HCT116 (cell line): ENCODE data around the gene GFPT1. TPM values are rescaled to one million over a fixed set of nuclear protein-coding genes. Genes with fewer than 3 reads are reported as not detected.
"Not testable (repeated sequence)": the region's sequence is repeated elsewhere in the genome, so short reads cannot be mapped to it uniquely, and the experiment has no call there.

Source experiments
- ATAC-seq: fragments of 200-7000 bp; cut with Tn5 transposase; 2 replicates; pipeline ENCODE4 v1.9.1; 2020; ENCODE audit warnings: mild to moderate bottlenecking, moderate library complexity
- BruUV-seq: library from RNA; stranded (reverse); fragments of 400-500 nt; replicated peaks from 2 replicates; lab custom pipeline; 2021; lab: Mats Ljungman, UMichigan
- CTCF ChIA-PET: fragments of 300-600 bp; sonication (Branson Sonifier 250); formaldehyde crosslinking; loops from one replicate; lab custom pipeline; 2021; ENCODE audit warnings: antibody characterized with exemption; lab: Charles Lee
- POLR2A ChIA-PET: fragments of 300-600, 350-600 bp; sonication (Branson Sonifier 250); formaldehyde crosslinking; loops from one replicate; lab custom pipeline; 2021; ENCODE audit warnings: antibody characterized with exemption; lab: Charles Lee
- RAD21 ChIA-PET, 2 experiments: fragments of 300-600 bp; sonication (Branson Sonifier 250); formaldehyde crosslinking; loops; one replicate each; lab custom pipeline; 2023; ENCODE audit warnings: low total read pairs in 2 of 2; ENCODE audit not compliant: uncharacterized antibody in 2 of 2, unreplicated experiment in 2 of 2, low non-redundant PET in 1 of 2; lab: Charles Lee
- DNase-seq: peaks from one replicate; pipeline ENCODE4 v3.0.0-alpha.2; 2010; ENCODE audit warnings: low read depth, low spot score
- H2AFZ ChIP-seq: fragments of 200-600 bp; shearing (Covaris generic), sonication (generic); 2 replicates; pipeline ENCODE4 v1.6.1; 2017; ENCODE audit warnings: low read depth, mixed run types, mixed read lengths, antibody characterized with exemption, low read length; ENCODE audit not compliant: poor library complexity, severe bottlenecking
- H3K27ac ChIP-seq: 2 replicates; pipeline ENCODE4 v1.5.1; 2012; ENCODE audit warnings: low read depth, low read length
- H3K27me3 ChIP-seq: fragments of 200-600 bp; sonication (generic); 2 replicates; pipeline ENCODE4 v1.6.1; 2016; ENCODE audit warnings: mixed run types, low read length, mixed read lengths; ENCODE audit not compliant: insufficient read depth
- H3K36me3 ChIP-seq, 2 experiments: fragments of 200-500 bp in 1 of 2; fragments of 200-600 bp in 1 of 2; sonication (Bioruptor generic) in 1 of 2; sonication (generic) in 1 of 2; 2 replicates each; pipeline versions ENCODE4 v1.5.1 to v1.6.1; 2014 to 2016; ENCODE audit warnings: low read length in 2 of 2, inconsistent platforms in 1 of 2, mixed read lengths in 1 of 2, mixed run types in 1 of 2; ENCODE audit not compliant: insufficient read depth in 2 of 2, control insufficient read depth in 1 of 2
- H3K4me1 ChIP-seq, 2 experiments: fragments of 200-600 bp in 1 of 2; sonication (generic) in 1 of 2; 2 replicates each; pipeline versions ENCODE4 v1.5.1 to v1.6.1; 2012 to 2017; ENCODE audit warnings: low read length in 2 of 2, inconsistent platforms in 1 of 2, mild to moderate bottlenecking in 1 of 2, mixed read lengths in 1 of 2, mixed run types in 1 of 2, moderate library complexity in 1 of 2; ENCODE audit not compliant: insufficient read depth in 2 of 2, control insufficient read depth in 1 of 2
- H3K4me2 ChIP-seq: fragments of 200-600 bp; sonication (generic); 2 replicates; pipeline ENCODE4 v1.6.1; 2017; ENCODE audit warnings: mixed run types, low read length, mixed read lengths
- H3K4me3 ChIP-seq, 2 experiments: fragments of 200-600 bp in 1 of 2; sonication (generic) in 1 of 2; replicated peaks in 1 of 2; 2 replicates each; pipeline ENCODE4 v1.5.1; 2011 to 2016; ENCODE audit warnings: low read length in 2 of 2, control low read depth in 1 of 2, low read depth in 1 of 2, mild to moderate bottlenecking in 1 of 2, mixed read lengths in 1 of 2, mixed run types in 1 of 2
- H3K79me2 ChIP-seq: fragments of 200-600 bp; sonication (generic); 2 replicates; pipeline ENCODE4 v1.6.1; 2017; ENCODE audit warnings: mild to moderate bottlenecking, mixed run types, low read length, moderate library complexity, mixed read lengths; ENCODE audit not compliant: insufficient read depth
- H3K9ac ChIP-seq: fragments of 200-600 bp; sonication (generic); 2 replicates; pipeline ENCODE4 v1.6.1; 2016; ENCODE audit warnings: low read length, mixed read lengths
- H3K9me2 ChIP-seq: fragments of 200-600 bp; sonication (generic), shearing (Covaris generic); 2 replicates; pipeline ENCODE4 v1.6.1; 2017; ENCODE audit warnings: mixed run types, mild to moderate bottlenecking, moderate library complexity; ENCODE audit not compliant: insufficient read depth
- H3K9me3 ChIP-seq, 2 experiments: fragments of 200-500 bp in 1 of 2; fragments of 200-600 bp in 1 of 2; sonication (Bioruptor generic) in 1 of 2; sonication (generic) in 1 of 2; 2 replicates each; pipeline ENCODE4 v1.6.1; 2014 to 2017; ENCODE audit warnings: low read length in 2 of 2, mixed read lengths in 2 of 2, inconsistent platforms in 1 of 2, low read depth in 1 of 2, mild to moderate bottlenecking in 1 of 2, mixed run types in 1 of 2, moderate library complexity in 1 of 2; ENCODE audit not compliant: control insufficient read depth in 1 of 2, insufficient read depth in 1 of 2
- H4K20me1 ChIP-seq: fragments of 200-600 bp; sonication (generic), shearing (Covaris generic); 2 replicates; pipeline ENCODE4 v1.6.1; 2017; ENCODE audit warnings: mixed run types, mild to moderate bottlenecking, moderate library complexity; ENCODE audit not compliant: insufficient read depth
- ATF3 ChIP-seq: IDR thresholded peaks from 2 replicates; pipeline ENCODE4 v1.6.1; 2012
- CBX3 ChIP-seq: IDR thresholded peaks from 2 replicates; pipeline ENCODE4 v1.6.1; 2012; ENCODE audit warnings: low read depth
- CEBPB ChIP-seq: IDR thresholded peaks from 2 replicates; pipeline ENCODE4 v1.6.1; 2012; ENCODE audit warnings: low read depth
- EZH2 ChIP-seq: fragments of 200-600 bp; sonication (generic); IDR thresholded peaks from 2 replicates; pipeline ENCODE4 v1.6.1; 2017; ENCODE audit warnings: antibody characterized with exemption, mixed run types
- EZH2phosphoT487 ChIP-seq: fragments of 200-600 bp; IDR thresholded peaks from 2 replicates; pipeline ENCODE4 v1.6.1; 2018; ENCODE audit warnings: antibody characterized with exemption, borderline replicate concordance
- JUND ChIP-seq: IDR thresholded peaks from 2 replicates; pipeline ENCODE4 v1.6.1; 2012
- POLR2A ChIP-seq: IDR thresholded peaks from 2 replicates; pipeline ENCODE4 v1.7.0; 2011; ENCODE audit warnings: borderline replicate concordance; ENCODE audit not compliant: insufficient read depth, insufficient read length; ENCODE audit errors: extremely low read depth
- REST ChIP-seq: IDR thresholded peaks from 2 replicates; pipeline ENCODE4 v1.6.1; 2012; ENCODE audit warnings: low read depth
- SP1 ChIP-seq: IDR thresholded peaks from 2 replicates; pipeline ENCODE4 v1.6.1; 2012; ENCODE audit warnings: low read depth
- TCF7L2 ChIP-seq: IDR thresholded peaks from 2 replicates; pipeline ENCODE4 v1.7.0; 2011; ENCODE audit warnings: borderline replicate concordance, inconsistent platforms; ENCODE audit not compliant: insufficient read depth, insufficient read length; ENCODE audit errors: extremely low read depth
- ZFX ChIP-seq: fragments of 450-650 bp; IDR thresholded peaks from 2 replicates; pipeline ENCODE4 v1.6.1; 2017
- ZNF274 ChIP-seq: fragments of 200-500 bp; sonication (Bioruptor generic); IDR thresholded peaks from 2 replicates; pipeline ENCODE4 v1.6.1; 2014; ENCODE audit warnings: mild to moderate bottlenecking, low read depth, low read length, inconsistent platforms
- intact Hi-C: fragments of 100-400 bp; cut with micrococcal nuclease; formaldehyde crosslinking; loops from 2 replicates; pipeline ENCODE4 v1.10.0; 2022
- total RNA-seq: library from RNA; stranded (reverse); gene quantifications from one replicate; pipeline ENCODE4 v1.2.1, GENCODE V29; 2021; ENCODE audit not compliant: unreplicated experiment

The GFPT1 gene
- total RNA-seq, 1 experiment from 2014 or later: 62.4 TPM

GRCh38 chr2:69424419-69424818 lies 37.4 kb upstream of the GFPT1 start (continued):
- TF ChIP-seq REST (no peak), POLR2A (no peak), TCF7L2 (no peak), ZFX (no peak), SP1 (no peak)

- no peak overlapping the region for H3K9ac ChIP-seq
- no peaks in the 10 kb centered on the region for H3K9me2 ChIP-seq
- no peak overlapping the region for H3K4me3 ChIP-seq
- no peak for DNase-seq
- ChIA-PET CTCF (no interaction called here), POLR2A (no interaction called here), RAD21 (no interaction called here)
- TF ChIP-seq TCF7L2 (no peak), ZNF274 (no peak), POLR2A (no peak), REST (no peak), EZH2 (no peak), CEBPB (no peak), EZH2phosphoT487 (no peak), JUND (no peak), ATF3 (no peak), CBX3 (no peak)
- intact Hi-C loops: no loop called here
- peaks cover 0 to 2% of the 10 kb centered on the region in 2 experiments; a peak in 1 of 4 replicates for H3K36me3 ChIP-seq
- H3K27me3 ChIP-seq: no peaks in the 10 kb centered on the region
- no peaks in the 10 kb centered on the region for H4K20me1 ChIP-seq
- H3K4me2 ChIP-seq: no peak overlapping the region
- ATAC-seq: no peak
- H2AFZ ChIP-seq: no peak overlapping the region
- no peaks in the 10 kb centered on the region for H3K4me1 ChIP-seq
- no peaks in the 10 kb centered on the region for H3K9me3 ChIP-seq
- H3K27ac ChIP-seq: no peak overlapping the region
- no peaks in the 10 kb centered on the region for H3K79me2 ChIP-seq
- no TSS peak for BruUV-seq
Observed at GRCh38 chr2:69422198-69422597, 35.2 kb upstream of the GFPT1 start.

GRCh38 chr2:69419111-69419510 lies 32.1 kb upstream of the GFPT1 start:
- CTCF ChIA-PET, BruUV-seq, POLR2A ChIA-PET, H3K9me2 ChIP-seq, H3K9ac ChIP-seq, DNase-seq, H4K20me1 ChIP-seq, H3K9me3 ChIP-seq, H3K27me3 ChIP-seq, ATAC-seq, intact Hi-C loops, H3K4me1 ChIP-seq, H2AFZ ChIP-seq, H3K79me2 ChIP-seq, H3K4me2 ChIP-seq, RAD21 ChIA-PET, H3K27ac ChIP-seq, H3K4me3 ChIP-seq: not testable (repeated sequence)
- peaks cover 0 to 11% of the 10 kb centered on the region in 2 experiments; a peak in 2 of 4 replicates for H3K36me3 ChIP-seq
